OCI-LY1 (cell line): ENCODE results near the gene NME2.

Experiments used
- EZH2 ChIP-seq: fragments of 200-600 bp; sonication (generic), shearing (Covaris generic); IDR thresholded peaks from 2 replicates; pipeline ENCODE4 v1.8.0; 2017; ENCODE audit warnings: borderline replicate concordance, mixed run types, mild to moderate bottlenecking, antibody characterized with exemption, low read length, moderate library complexity, mixed read lengths
- TF ChIP-seq, protein P1 (sequence below): fragments of 200-600 bp; sonication (generic), shearing (Covaris generic); IDR thresholded peaks from 2 replicates; pipeline ENCODE4 v1.5.1; 2017; ENCODE audit warnings: mild to moderate bottlenecking, antibody characterized with exemption, low read length, moderate library complexity, mixed read lengths

DNA sequence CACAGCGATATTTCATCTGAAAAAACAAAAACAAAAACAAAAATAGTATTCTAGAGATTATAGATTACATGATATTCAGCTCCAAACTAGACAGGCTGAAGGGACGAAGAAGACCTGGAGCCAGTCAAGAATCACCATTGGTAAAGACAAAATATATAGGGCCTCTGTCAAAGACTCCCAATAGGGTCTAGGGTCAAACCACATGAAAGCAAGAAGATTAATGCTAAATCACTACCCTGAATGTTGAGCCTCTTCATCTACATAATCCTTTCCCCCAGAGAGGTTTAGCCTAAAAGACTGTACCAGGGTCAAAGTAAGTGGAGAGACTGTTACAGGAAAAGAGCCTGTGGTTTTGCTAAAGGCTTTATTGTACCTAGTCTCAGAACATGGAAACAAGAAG, 23.6 kb upstream of the NME2 start:
- TF ChIP-seq, protein P1, sequence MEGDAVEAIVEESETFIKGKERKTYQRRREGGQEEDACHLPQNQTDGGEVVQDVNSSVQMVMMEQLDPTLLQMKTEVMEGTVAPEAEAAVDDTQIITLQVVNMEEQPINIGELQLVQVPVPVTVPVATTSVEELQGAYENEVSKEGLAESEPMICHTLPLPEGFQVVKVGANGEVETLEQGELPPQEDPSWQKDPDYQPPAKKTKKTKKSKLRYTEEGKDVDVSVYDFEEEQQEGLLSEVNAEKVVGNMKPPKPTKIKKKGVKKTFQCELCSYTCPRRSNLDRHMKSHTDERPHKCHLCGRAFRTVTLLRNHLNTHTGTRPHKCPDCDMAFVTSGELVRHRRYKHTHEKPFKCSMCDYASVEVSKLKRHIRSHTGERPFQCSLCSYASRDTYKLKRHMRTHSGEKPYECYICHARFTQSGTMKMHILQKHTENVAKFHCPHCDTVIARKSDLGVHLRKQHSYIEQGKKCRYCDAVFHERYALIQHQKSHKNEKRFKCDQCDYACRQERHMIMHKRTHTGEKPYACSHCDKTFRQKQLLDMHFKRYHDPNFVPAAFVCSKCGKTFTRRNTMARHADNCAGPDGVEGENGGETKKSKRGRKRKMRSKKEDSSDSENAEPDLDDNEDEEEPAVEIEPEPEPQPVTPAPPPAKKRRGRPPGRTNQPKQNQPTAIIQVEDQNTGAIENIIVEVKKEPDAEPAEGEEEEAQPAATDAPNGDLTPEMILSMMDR: no peak
- no peak for TF ChIP-seq EZH2
